ENCODE measurements around the gene CRADD.
"Not testable (repeated sequence)": the region's sequence is repeated elsewhere in the genome, so short reads cannot be mapped to it uniquely, and the experiment has no call there.

DNA sequence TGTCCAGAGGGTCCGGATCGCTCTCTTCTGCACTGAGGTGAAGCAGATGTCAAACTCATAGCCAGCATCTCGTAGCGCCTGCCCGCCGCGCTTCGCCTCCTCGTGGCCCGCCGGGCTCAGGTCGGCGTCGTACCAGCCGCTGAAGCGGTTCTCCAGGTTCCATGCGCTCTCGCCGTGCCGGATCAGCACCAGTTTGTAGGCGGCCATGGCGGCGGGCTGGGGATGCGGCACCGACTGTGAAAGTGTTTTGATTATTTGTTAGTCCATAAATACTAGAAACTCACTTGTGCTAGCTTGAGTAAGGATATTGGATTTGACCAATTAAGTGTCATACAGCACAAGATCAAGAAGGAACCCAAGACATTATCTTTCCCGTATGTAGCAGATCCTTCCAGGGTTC lies 35.8 kb upstream of the CRADD start:
- TF ChIP-seq, protein P1, sequence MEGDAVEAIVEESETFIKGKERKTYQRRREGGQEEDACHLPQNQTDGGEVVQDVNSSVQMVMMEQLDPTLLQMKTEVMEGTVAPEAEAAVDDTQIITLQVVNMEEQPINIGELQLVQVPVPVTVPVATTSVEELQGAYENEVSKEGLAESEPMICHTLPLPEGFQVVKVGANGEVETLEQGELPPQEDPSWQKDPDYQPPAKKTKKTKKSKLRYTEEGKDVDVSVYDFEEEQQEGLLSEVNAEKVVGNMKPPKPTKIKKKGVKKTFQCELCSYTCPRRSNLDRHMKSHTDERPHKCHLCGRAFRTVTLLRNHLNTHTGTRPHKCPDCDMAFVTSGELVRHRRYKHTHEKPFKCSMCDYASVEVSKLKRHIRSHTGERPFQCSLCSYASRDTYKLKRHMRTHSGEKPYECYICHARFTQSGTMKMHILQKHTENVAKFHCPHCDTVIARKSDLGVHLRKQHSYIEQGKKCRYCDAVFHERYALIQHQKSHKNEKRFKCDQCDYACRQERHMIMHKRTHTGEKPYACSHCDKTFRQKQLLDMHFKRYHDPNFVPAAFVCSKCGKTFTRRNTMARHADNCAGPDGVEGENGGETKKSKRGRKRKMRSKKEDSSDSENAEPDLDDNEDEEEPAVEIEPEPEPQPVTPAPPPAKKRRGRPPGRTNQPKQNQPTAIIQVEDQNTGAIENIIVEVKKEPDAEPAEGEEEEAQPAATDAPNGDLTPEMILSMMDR (IDR thresholded peaks at IDR 0.05) = not testable (repeated sequence)
- TF ChIP-seq POLR2A (IDR thresholded peaks at IDR 0.05) = not testable (repeated sequence)

Data from body of pancreas (tissue), 4 donors.